CD14-positive monocyte (primary cell): Measurements from ENCODE around the gene RAB27A. TPM values are rescaled to one million over a fixed set of nuclear protein-coding genes. Genes with fewer than 3 reads are reported as not detected.

Experiments used
- DNase-seq, 3 donors: peaks; one replicate each; pipeline ENCODE4 v3.0.0-alpha.2; 2011 to 2022
- H2AFZ ChIP-seq: 2 replicates; pipeline ENCODE4 v1.6.0; 2012; ENCODE audit warnings: mild to moderate bottlenecking, low read depth, low read length, inconsistent platforms; ENCODE audit not compliant: insufficient read depth, poor library complexity, severe bottlenecking
- H3K27ac ChIP-seq, 2 donors: 1 replicate in 1 of 2; 2 replicates in 1 of 2; pipeline ENCODE4 v1.5.1; 2012 to 2013; ENCODE audit warnings: low read length in 2 of 2, control low read depth in 1 of 2, inconsistent platforms in 1 of 2, low read depth in 1 of 2, mild to moderate bottlenecking in 1 of 2
- H3K27me3 ChIP-seq, 2 donors: one replicate each; pipeline versions ENCODE4 v1.6.0 to v1.6.1; 2011 to 2013; ENCODE audit warnings: low read length in 2 of 2; ENCODE audit not compliant: control insufficient read depth in 2 of 2, insufficient read depth in 2 of 2
- H3K36me3 ChIP-seq, 2 donors: replicated peaks in 1 of 2; 1 replicate in 1 of 2; 2 replicates in 1 of 2; pipeline versions ENCODE4 v1.5.1 to v1.6.1; 2012 to 2013; ENCODE audit warnings: low read length in 2 of 2, control low read depth in 1 of 2, inconsistent platforms in 1 of 2, mild to moderate bottlenecking in 1 of 2; ENCODE audit not compliant: insufficient read depth in 2 of 2, control insufficient read depth in 1 of 2
- H3K4me1 ChIP-seq, 2 donors: 1 replicate in 1 of 2; 2 replicates in 1 of 2; pipeline versions ENCODE4 v1.5.1 to v1.6.1; 2012 to 2013; ENCODE audit warnings: low read length in 2 of 2, control low read depth in 1 of 2, inconsistent platforms in 1 of 2, mild to moderate bottlenecking in 1 of 2, moderate library complexity in 1 of 2; ENCODE audit not compliant: insufficient read depth in 2 of 2, control insufficient read depth in 1 of 2
- H3K4me2 ChIP-seq: replicated peaks from 2 replicates; pipeline ENCODE3; 2012; ENCODE audit warnings: low read length, moderate library complexity, mild to moderate bottlenecking; ENCODE audit not compliant: poor library complexity, severe bottlenecking; ENCODE audit errors: extremely low read depth
- H3K4me3 ChIP-seq, 3 experiments: fragments of 200-600 bp in 1 of 3; sonication (generic) in 1 of 3; replicated peaks in 1 of 3; 1 replicate in 2 of 3; 2 replicates in 1 of 3; pipeline ENCODE4 v1.5.1; 2011 to 2013; ENCODE audit warnings: low read length in 3 of 3, mild to moderate bottlenecking in 3 of 3, control low read depth in 2 of 3, low read depth in 2 of 3, inconsistent platforms in 1 of 3, moderate library complexity in 1 of 3
- H3K79me2 ChIP-seq: 2 replicates; pipeline ENCODE4 v1.6.0; 2012; ENCODE audit warnings: mild to moderate bottlenecking, control low read depth, inconsistent platforms, low read length, moderate library complexity; ENCODE audit not compliant: insufficient read depth
- H3K9ac ChIP-seq: 2 replicates; pipeline ENCODE4 v1.6.0; 2017; ENCODE audit warnings: low read length, mild to moderate bottlenecking; ENCODE audit not compliant: insufficient read depth, poor library complexity, severe bottlenecking
- H3K9me3 ChIP-seq, 2 donors: replicated peaks in 1 of 2; 1 replicate in 1 of 2; 2 replicates in 1 of 2; pipeline versions ENCODE4 v1.5.1 to v1.6.1; 2012 to 2013; ENCODE audit warnings: low read length in 2 of 2, control low read depth in 1 of 2; ENCODE audit not compliant: control insufficient read depth in 1 of 2, insufficient read depth in 1 of 2
- H4K20me1 ChIP-seq: 2 replicates; pipeline ENCODE4 v1.6.0; 2012; ENCODE audit warnings: mild to moderate bottlenecking, low read length, control low read depth, moderate library complexity; ENCODE audit not compliant: insufficient read depth
- H3K27ac Mint-ChIP-seq, 7 donors: one replicate each; pipeline ENCODE4 v1.8.0; 2020; ENCODE audit warnings: mild to moderate bottlenecking in 7 of 7, mixed read lengths in 7 of 7, moderate library complexity in 6 of 7, inconsistent platforms in 2 of 7
- H3K27me3 Mint-ChIP-seq, 3 donors: one replicate each; pipeline ENCODE4 v1.8.0; 2021 to 2022; ENCODE audit warnings: low read depth in 3 of 3, mild to moderate bottlenecking in 3 of 3, mixed read lengths in 3 of 3, moderate library complexity in 3 of 3, inconsistent platforms in 1 of 3
- H3K36me3 Mint-ChIP-seq, 2 donors: one replicate each; pipeline ENCODE4 v1.8.0; 2020; ENCODE audit warnings: mixed read lengths in 2 of 2, inconsistent platforms in 1 of 2, mild to moderate bottlenecking in 1 of 2
- H3K4me1 Mint-ChIP-seq: one replicate; pipeline ENCODE4 v1.8.0; 2020; ENCODE audit warnings: mild to moderate bottlenecking, mixed read lengths
- H3K4me3 Mint-ChIP-seq, 2 donors: one replicate each; pipeline ENCODE4 v1.8.0; 2020; ENCODE audit warnings: mild to moderate bottlenecking in 2 of 2, mixed read lengths in 2 of 2, moderate library complexity in 1 of 2
- H3K9me3 Mint-ChIP-seq, 7 donors: one replicate each; pipeline ENCODE4 v1.8.0; 2020 to 2022; ENCODE audit warnings: mixed read lengths in 7 of 7, mild to moderate bottlenecking in 6 of 7, moderate library complexity in 6 of 7, inconsistent platforms in 2 of 7
- WGBS: methylation state at CpG from one replicate; pipeline ENCODE4 v1.1.5; 2013; ENCODE audit warnings: missing lambda C conversion rate; ENCODE audit not compliant: insufficient coverage; 5-methylcytosine and 5-hydroxymethylcytosine counted together
- intact Hi-C, 2 donors: fragments of 100-400 bp; cut with micrococcal nuclease; formaldehyde crosslinking; loops; one replicate each; pipeline versions ENCODE4 v1.15.0 to v1.15.1; 2023
- polyA plus RNA-seq, 3 donors: library from polyadenylated mRNA; depleted of rRNA in 1 of 3; unstranded in 2 of 3; stranded (reverse) in 1 of 3; fragments of 300-500 nt in 2 of 3; fragments of >200 nt in 1 of 3; fragmentation: Illumina TruSeq in 2 of 3; gene quantifications; 1 replicate in 2 of 3; 2 replicates in 1 of 3; pipeline ENCODE4 v1.2.3, GENCODE V29; 2012 to 2021
- TF ChIP-seq, protein P1 (sequence below): fragments of 200-600 bp; IDR thresholded peaks from one replicate; pipeline ENCODE4 v1.8.0; 2022; ENCODE audit warnings: antibody characterized with exemption, mild to moderate bottlenecking

Gene RAB27A
- polyA plus RNA-seq, 3 donors: 70.1 to 159 (median 135) TPM

- H3K4me3 Mint-ChIP-seq: peak overlapping the region; percentile 57 to 78
- no peaks in the 10 kb centered on the region for H3K27me3 Mint-ChIP-seq
- peak overlapping the region; percentile 48 to 67 for H3K27ac ChIP-seq
- H3K79me2 ChIP-seq: peaks cover 87% of the 10 kb centered on the region
- intact Hi-C loops: no loop called here
- no peak overlapping the region for H2AFZ ChIP-seq
- no peaks in the 10 kb centered on the region for H3K9me3 Mint-ChIP-seq
- DNase-seq: peak in 2 of 3 donors; percentile 71 to 75
- H3K27ac Mint-ChIP-seq: peak overlapping the region; percentile 91 to 97 (median 94)
- H3K4me1 ChIP-seq: peaks cover 64 to 71% of the 10 kb centered on the region in 2 donors
- H3K9ac ChIP-seq: peak overlapping the region; percentile 15
- no peaks in the 10 kb centered on the region for H3K9me3 ChIP-seq
- peak overlapping the region; percentile 69 for H3K4me2 ChIP-seq
- TF ChIP-seq, protein P1, sequence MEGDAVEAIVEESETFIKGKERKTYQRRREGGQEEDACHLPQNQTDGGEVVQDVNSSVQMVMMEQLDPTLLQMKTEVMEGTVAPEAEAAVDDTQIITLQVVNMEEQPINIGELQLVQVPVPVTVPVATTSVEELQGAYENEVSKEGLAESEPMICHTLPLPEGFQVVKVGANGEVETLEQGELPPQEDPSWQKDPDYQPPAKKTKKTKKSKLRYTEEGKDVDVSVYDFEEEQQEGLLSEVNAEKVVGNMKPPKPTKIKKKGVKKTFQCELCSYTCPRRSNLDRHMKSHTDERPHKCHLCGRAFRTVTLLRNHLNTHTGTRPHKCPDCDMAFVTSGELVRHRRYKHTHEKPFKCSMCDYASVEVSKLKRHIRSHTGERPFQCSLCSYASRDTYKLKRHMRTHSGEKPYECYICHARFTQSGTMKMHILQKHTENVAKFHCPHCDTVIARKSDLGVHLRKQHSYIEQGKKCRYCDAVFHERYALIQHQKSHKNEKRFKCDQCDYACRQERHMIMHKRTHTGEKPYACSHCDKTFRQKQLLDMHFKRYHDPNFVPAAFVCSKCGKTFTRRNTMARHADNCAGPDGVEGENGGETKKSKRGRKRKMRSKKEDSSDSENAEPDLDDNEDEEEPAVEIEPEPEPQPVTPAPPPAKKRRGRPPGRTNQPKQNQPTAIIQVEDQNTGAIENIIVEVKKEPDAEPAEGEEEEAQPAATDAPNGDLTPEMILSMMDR: no peak
- peak overlapping the region in 1 of 3 experiments; percentile 56 for H3K4me3 ChIP-seq
- H3K4me1 Mint-ChIP-seq: peaks cover 77% of the 10 kb centered on the region
- H3K36me3 Mint-ChIP-seq: peaks cover 14 to 41% of the 10 kb centered on the region in 2 donors
- no peaks in the 10 kb centered on the region for H4K20me1 ChIP-seq
- H3K27me3 ChIP-seq: no peaks in the 10 kb centered on the region
- H3K36me3 ChIP-seq: peaks cover 2 to 18% of the 10 kb centered on the region in 2 donors
Observed at GRCh38 chr15:55247311-55247710, 42.3 kb downstream of the RAB27A start.

DNA sequence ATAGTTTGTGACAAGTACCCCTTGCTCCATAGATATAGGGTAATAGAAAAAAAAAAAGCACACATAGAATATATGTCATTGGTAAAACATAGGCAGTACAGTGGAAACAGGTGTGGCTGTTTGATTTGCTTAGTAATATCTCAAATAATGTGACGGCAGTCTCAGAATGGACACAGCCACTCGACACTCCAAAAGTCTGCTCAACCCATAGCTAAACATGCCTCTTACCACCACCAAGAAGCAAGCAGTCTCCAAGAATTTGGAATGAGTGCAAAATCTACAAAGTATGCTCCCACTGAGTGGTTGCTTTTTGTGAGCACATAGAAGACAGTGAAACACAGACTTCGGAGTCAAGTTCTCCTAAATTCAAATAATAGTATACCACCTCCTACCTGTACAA is 43.0 kb downstream of the RAB27A start:
- peaks cover 87% of the 10 kb centered on the region for H3K79me2 ChIP-seq
- Mint-ChIP-seq H3K27ac (peak overlapping the region; percentile 85 to 97 (median 93)), H3K4me1 (peaks cover 72% of the 10 kb centered on the region)

More for the DNA sequence above, 43.0 kb downstream of the RAB27A start:
- peaks cover 2 to 18% of the 10 kb centered on the region in 2 donors for H3K36me3 ChIP-seq
- Mint-ChIP-seq H3K9me3 (no peaks in the 10 kb centered on the region), H3K36me3 (peaks cover 12 to 34% of the 10 kb centered on the region in 2 donors), H3K4me3 (no peak overlapping the region), H3K27me3 (no peaks in the 10 kb centered on the region)
- peaks cover 56 to 64% of the 10 kb centered on the region in 2 donors for H3K4me1 ChIP-seq
- H3K4me3 ChIP-seq: peak overlapping the region in 1 of 3 experiments; percentile 56
- peak overlapping the region; percentile 69 for H3K4me2 ChIP-seq
- no peaks in the 10 kb centered on the region for H3K27me3 ChIP-seq
- H3K27ac ChIP-seq: peak overlapping the region; percentile 30 to 67
- no peaks in the 10 kb centered on the region for H3K9me3 ChIP-seq
- WGBS: no CpG with 5 or more reads among the region's 3 CpGs
- no peak overlapping the region for H3K9ac ChIP-seq
- no peak for DNase-seq
- H2AFZ ChIP-seq: no peak overlapping the region
- intact Hi-C loops: no loop called here
- TF ChIP-seq, protein P1: no peak
- H4K20me1 ChIP-seq: no peaks in the 10 kb centered on the region
